ENCODE data around the gene INF2.
A peak's percentile ranks its signal among the peaks of the same experiment; 100 is the strongest.

Gene INF2

GRCh38 chr14:104754213-104754851 is 64.9 kb downstream of the INF2 start:
- no peak for DNase-seq

GRCh38 chr14:104755621-104756020 is 66.2 kb downstream of the INF2 start:
- DNase-seq = no peak

- DNase-seq = no peak
Measured at GRCh38 chr14:104756477-104757237, 67.2 kb downstream of the INF2 start.

GRCh38 chr14:104757238-104757585 is 67.8 kb downstream of the INF2 start:
- DNase-seq = no peak

- no peak for DNase-seq
Measured at GRCh38 chr14:104757681-104758392, 68.4 kb downstream of the INF2 start.

- no peak for DNase-seq
Measured at GRCh38 chr14:104758981-104759969, 69.9 kb downstream of the INF2 start.

- DNase-seq = no peak
Measured at GRCh38 chr14:104765517-104765916, 76.1 kb downstream of the INF2 start.

- no peak for DNase-seq
Measured at GRCh38 chr14:104766256-104766862, 76.9 kb downstream of the INF2 start.

GRCh38 chr14:104766863-104767633 is 77.6 kb downstream of the INF2 start:
- DNase-seq = no peak

- DNase-seq = no peak
Measured at GRCh38 chr14:104767634-104767918, 78.2 kb downstream of the INF2 start.

- DNase-seq = peak; percentile 88 to 89 (median 88)
Measured at GRCh38 chr14:104768437-104769323, 79.3 kb downstream of the INF2 start.

GRCh38 chr14:104769324-104770071 is 80.1 kb downstream of the INF2 start:
- no peak for DNase-seq

GRCh38 chr14:104770072-104770579 is 80.7 kb downstream of the INF2 start:
- DNase-seq = no peak

- peak in 2 of 3 donors; percentile 27 to 46 for DNase-seq
Measured at GRCh38 chr14:104770851-104771272, 81.4 kb downstream of the INF2 start.

GRCh38 chr14:104771374-104771773 is 82.0 kb downstream of the INF2 start:
- DNase-seq = no peak

Data from suppressor macrophage treated with lipopolysaccharide for 1 hour (primary cell).